ENCODE data around the gene ITPKC.
"Not testable (repeated sequence)": the region's sequence is repeated elsewhere in the genome, so short reads cannot be mapped to it uniquely, and the experiment has no call there.

DNA sequence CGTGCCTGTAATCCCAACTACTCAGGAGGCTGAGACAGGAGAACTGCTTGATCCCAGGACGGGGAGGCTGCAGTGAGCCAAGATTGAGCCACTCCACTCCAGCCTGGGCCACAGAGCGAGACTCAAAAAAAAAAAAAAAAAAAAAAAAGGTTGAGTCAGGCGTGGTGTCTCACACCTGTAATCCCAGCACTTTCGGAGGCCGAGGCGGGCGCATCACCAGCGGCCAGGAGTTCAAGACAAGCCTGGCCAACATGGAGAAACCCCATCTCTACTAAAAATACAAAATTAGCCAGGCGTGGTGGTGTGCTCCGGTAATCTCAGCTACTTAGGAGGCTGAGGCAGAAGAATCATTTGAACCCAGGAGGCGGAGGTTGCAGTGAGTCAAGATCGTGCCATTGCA, 49.5 kb downstream of the ITPKC start:
- TF ChIP-seq, protein P1, sequence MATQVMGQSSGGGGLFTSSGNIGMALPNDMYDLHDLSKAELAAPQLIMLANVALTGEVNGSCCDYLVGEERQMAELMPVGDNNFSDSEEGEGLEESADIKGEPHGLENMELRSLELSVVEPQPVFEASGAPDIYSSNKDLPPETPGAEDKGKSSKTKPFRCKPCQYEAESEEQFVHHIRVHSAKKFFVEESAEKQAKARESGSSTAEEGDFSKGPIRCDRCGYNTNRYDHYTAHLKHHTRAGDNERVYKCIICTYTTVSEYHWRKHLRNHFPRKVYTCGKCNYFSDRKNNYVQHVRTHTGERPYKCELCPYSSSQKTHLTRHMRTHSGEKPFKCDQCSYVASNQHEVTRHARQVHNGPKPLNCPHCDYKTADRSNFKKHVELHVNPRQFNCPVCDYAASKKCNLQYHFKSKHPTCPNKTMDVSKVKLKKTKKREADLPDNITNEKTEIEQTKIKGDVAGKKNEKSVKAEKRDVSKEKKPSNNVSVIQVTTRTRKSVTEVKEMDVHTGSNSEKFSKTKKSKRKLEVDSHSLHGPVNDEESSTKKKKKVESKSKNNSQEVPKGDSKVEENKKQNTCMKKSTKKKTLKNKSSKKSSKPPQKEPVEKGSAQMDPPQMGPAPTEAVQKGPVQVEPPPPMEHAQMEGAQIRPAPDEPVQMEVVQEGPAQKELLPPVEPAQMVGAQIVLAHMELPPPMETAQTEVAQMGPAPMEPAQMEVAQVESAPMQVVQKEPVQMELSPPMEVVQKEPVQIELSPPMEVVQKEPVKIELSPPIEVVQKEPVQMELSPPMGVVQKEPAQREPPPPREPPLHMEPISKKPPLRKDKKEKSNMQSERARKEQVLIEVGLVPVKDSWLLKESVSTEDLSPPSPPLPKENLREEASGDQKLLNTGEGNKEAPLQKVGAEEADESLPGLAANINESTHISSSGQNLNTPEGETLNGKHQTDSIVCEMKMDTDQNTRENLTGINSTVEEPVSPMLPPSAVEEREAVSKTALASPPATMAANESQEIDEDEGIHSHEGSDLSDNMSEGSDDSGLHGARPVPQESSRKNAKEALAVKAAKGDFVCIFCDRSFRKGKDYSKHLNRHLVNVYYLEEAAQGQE (IDR thresholded peaks at IDR 0.05; ENCODE audit: unreplicated experiment), result not testable (repeated sequence)
- TF ChIP-seq, protein P2, sequence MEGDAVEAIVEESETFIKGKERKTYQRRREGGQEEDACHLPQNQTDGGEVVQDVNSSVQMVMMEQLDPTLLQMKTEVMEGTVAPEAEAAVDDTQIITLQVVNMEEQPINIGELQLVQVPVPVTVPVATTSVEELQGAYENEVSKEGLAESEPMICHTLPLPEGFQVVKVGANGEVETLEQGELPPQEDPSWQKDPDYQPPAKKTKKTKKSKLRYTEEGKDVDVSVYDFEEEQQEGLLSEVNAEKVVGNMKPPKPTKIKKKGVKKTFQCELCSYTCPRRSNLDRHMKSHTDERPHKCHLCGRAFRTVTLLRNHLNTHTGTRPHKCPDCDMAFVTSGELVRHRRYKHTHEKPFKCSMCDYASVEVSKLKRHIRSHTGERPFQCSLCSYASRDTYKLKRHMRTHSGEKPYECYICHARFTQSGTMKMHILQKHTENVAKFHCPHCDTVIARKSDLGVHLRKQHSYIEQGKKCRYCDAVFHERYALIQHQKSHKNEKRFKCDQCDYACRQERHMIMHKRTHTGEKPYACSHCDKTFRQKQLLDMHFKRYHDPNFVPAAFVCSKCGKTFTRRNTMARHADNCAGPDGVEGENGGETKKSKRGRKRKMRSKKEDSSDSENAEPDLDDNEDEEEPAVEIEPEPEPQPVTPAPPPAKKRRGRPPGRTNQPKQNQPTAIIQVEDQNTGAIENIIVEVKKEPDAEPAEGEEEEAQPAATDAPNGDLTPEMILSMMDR (conservative IDR thresholded peaks at IDR 0.05; ENCODE audit: low read depth in 2 of 2), result not testable (repeated sequence)
- TF ChIP-seq EZH2 (IDR thresholded peaks at IDR 0.05; ENCODE audit: low read depth, unreplicated experiment); JUNB (IDR thresholded peaks at IDR 0.05; ENCODE audit: unreplicated experiment); STAT1 (IDR thresholded peaks at IDR 0.05; ENCODE audit: unreplicated experiment); POLR2AphosphoS5 (IDR thresholded peaks at IDR 0.05; ENCODE audit: low read depth); CREB1 (CRISPR knock-in tag; IDR thresholded peaks at IDR 0.05; ENCODE audit: low read depth); EZH2phosphoT487 (IDR thresholded peaks at IDR 0.05; ENCODE audit: unreplicated experiment); ZNF331 (CRISPR knock-in tag; IDR thresholded peaks at IDR 0.05; ENCODE audit: low read depth); NANOG (IDR thresholded peaks at IDR 0.05; ENCODE audit: borderline replicate concordance); ZNF114 (CRISPR knock-in tag; IDR thresholded peaks at IDR 0.05): not testable (repeated sequence)
- TF ChIP-seq, protein P3, sequence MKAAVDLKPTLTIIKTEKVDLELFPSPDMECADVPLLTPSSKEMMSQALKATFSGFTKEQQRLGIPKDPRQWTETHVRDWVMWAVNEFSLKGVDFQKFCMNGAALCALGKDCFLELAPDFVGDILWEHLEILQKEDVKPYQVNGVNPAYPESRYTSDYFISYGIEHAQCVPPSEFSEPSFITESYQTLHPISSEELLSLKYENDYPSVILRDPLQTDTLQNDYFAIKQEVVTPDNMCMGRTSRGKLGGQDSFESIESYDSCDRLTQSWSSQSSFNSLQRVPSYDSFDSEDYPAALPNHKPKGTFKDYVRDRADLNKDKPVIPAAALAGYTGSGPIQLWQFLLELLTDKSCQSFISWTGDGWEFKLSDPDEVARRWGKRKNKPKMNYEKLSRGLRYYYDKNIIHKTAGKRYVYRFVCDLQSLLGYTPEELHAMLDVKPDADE (IDR thresholded peaks at IDR 0.05), result not testable (repeated sequence)

Data from GM23338 (cell line).